ENCODE results near the gene TMEM40.

- TF ChIP-seq, protein P1, sequence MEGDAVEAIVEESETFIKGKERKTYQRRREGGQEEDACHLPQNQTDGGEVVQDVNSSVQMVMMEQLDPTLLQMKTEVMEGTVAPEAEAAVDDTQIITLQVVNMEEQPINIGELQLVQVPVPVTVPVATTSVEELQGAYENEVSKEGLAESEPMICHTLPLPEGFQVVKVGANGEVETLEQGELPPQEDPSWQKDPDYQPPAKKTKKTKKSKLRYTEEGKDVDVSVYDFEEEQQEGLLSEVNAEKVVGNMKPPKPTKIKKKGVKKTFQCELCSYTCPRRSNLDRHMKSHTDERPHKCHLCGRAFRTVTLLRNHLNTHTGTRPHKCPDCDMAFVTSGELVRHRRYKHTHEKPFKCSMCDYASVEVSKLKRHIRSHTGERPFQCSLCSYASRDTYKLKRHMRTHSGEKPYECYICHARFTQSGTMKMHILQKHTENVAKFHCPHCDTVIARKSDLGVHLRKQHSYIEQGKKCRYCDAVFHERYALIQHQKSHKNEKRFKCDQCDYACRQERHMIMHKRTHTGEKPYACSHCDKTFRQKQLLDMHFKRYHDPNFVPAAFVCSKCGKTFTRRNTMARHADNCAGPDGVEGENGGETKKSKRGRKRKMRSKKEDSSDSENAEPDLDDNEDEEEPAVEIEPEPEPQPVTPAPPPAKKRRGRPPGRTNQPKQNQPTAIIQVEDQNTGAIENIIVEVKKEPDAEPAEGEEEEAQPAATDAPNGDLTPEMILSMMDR (conservative IDR thresholded peaks at IDR 0.05): no peak
- no peak for TF ChIP-seq EZH2 (IDR thresholded peaks at IDR 0.05; ENCODE audit: low read depth)
These were observed 15.6 kb upstream of the TMEM40 start for GRCh38 chr3:12774619-12775018.
